Measurements from ENCODE around the gene TRIM47.

GRCh38 chr17:75839942-75840798 lies 38.2 kb downstream of the TRIM47 start:
- no peak for TF ChIP-seq POLR2A (IDR thresholded peaks at IDR 0.05)
- no peak for TF ChIP-seq EP300 (IDR thresholded peaks at IDR 0.05)

All from tibial nerve (tissue), 3 donors.